ENCODE data around the gene ORAI3. TPM values are rescaled to one million over a fixed set of nuclear protein-coding genes. Genes with fewer than 3 reads are reported as not detected.

ORAI3 gene
- total and polyA plus RNA-seq, 2 of the 13 experiments (the other 11 are each of a cell fraction or from before 2014, with no cell fraction given), result 11.4 to 32.0 TPM

- TF ChIP-seq MTA1 (CRISPR knock-in tag; IDR thresholded peaks at IDR 0.05; ENCODE audit: borderline replicate concordance), result no peak
- TF ChIP-seq, protein P1, sequence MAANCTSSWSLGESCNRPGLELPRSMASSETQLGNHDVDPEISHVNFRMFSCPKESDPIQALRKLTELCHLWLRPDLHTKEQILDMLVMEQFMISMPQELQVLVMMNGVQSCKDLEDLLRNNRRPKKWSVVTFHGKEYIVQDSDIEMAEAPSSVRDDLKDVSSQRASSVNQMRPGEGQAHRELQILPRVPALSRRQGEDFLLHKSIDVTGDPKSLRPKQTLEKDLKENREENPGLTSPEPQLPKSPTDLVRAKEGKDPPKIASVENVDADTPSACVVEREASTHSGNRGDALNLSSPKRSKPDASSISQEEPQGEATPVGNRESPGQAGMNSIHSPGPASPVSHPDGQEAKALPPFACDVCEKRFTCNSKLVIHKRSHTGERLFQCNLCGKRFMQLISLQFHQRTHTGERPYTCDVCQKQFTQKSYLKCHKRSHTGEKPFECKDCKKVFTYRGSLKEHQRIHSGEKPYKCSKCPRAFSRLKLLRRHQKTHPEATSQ (CRISPR knock-in tag; IDR thresholded peaks at IDR 0.05; ENCODE audit: borderline replicate concordance), result no peak
- TF ChIP-seq, protein P2, sequence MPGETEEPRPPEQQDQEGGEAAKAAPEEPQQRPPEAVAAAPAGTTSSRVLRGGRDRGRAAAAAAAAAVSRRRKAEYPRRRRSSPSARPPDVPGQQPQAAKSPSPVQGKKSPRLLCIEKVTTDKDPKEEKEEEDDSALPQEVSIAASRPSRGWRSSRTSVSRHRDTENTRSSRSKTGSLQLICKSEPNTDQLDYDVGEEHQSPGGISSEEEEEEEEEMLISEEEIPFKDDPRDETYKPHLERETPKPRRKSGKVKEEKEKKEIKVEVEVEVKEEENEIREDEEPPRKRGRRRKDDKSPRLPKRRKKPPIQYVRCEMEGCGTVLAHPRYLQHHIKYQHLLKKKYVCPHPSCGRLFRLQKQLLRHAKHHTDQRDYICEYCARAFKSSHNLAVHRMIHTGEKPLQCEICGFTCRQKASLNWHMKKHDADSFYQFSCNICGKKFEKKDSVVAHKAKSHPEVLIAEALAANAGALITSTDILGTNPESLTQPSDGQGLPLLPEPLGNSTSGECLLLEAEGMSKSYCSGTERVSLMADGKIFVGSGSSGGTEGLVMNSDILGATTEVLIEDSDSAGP (CRISPR knock-in tag; IDR thresholded peaks at IDR 0.05; ENCODE audit: borderline replicate concordance), result no peak
- no peak for TF ChIP-seq ZBTB7B (CRISPR knock-in tag; IDR thresholded peaks at IDR 0.05)
- peak; percentile 95 for TF ChIP-seq ZBTB33 (CRISPR knock-in tag; IDR thresholded peaks at IDR 0.05)
- TF ChIP-seq ARHGAP35 (CRISPR knock-in tag; IDR thresholded peaks at IDR 0.05; ENCODE audit: borderline replicate concordance), result no peak
- TF ChIP-seq, protein P3, sequence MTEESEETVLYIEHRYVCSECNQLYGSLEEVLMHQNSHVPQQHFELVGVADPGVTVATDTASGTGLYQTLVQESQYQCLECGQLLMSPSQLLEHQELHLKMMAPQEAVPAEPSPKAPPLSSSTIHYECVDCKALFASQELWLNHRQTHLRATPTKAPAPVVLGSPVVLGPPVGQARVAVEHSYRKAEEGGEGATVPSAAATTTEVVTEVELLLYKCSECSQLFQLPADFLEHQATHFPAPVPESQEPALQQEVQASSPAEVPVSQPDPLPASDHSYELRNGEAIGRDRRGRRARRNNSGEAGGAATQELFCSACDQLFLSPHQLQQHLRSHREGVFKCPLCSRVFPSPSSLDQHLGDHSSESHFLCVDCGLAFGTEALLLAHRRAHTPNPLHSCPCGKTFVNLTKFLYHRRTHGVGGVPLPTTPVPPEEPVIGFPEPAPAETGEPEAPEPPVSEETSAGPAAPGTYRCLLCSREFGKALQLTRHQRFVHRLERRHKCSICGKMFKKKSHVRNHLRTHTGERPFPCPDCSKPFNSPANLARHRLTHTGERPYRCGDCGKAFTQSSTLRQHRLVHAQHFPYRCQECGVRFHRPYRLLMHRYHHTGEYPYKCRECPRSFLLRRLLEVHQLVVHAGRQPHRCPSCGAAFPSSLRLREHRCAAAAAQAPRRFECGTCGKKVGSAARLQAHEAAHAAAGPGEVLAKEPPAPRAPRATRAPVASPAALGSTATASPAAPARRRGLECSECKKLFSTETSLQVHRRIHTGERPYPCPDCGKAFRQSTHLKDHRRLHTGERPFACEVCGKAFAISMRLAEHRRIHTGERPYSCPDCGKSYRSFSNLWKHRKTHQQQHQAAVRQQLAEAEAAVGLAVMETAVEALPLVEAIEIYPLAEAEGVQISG (CRISPR knock-in tag; IDR thresholded peaks at IDR 0.05), result no peak
- TF ChIP-seq, protein P4, sequence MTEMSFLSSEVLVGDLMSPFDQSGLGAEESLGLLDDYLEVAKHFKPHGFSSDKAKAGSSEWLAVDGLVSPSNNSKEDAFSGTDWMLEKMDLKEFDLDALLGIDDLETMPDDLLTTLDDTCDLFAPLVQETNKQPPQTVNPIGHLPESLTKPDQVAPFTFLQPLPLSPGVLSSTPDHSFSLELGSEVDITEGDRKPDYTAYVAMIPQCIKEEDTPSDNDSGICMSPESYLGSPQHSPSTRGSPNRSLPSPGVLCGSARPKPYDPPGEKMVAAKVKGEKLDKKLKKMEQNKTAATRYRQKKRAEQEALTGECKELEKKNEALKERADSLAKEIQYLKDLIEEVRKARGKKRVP (CRISPR knock-in tag; IDR thresholded peaks at IDR 0.05), result no peak
- TF ChIP-seq, protein P5, sequence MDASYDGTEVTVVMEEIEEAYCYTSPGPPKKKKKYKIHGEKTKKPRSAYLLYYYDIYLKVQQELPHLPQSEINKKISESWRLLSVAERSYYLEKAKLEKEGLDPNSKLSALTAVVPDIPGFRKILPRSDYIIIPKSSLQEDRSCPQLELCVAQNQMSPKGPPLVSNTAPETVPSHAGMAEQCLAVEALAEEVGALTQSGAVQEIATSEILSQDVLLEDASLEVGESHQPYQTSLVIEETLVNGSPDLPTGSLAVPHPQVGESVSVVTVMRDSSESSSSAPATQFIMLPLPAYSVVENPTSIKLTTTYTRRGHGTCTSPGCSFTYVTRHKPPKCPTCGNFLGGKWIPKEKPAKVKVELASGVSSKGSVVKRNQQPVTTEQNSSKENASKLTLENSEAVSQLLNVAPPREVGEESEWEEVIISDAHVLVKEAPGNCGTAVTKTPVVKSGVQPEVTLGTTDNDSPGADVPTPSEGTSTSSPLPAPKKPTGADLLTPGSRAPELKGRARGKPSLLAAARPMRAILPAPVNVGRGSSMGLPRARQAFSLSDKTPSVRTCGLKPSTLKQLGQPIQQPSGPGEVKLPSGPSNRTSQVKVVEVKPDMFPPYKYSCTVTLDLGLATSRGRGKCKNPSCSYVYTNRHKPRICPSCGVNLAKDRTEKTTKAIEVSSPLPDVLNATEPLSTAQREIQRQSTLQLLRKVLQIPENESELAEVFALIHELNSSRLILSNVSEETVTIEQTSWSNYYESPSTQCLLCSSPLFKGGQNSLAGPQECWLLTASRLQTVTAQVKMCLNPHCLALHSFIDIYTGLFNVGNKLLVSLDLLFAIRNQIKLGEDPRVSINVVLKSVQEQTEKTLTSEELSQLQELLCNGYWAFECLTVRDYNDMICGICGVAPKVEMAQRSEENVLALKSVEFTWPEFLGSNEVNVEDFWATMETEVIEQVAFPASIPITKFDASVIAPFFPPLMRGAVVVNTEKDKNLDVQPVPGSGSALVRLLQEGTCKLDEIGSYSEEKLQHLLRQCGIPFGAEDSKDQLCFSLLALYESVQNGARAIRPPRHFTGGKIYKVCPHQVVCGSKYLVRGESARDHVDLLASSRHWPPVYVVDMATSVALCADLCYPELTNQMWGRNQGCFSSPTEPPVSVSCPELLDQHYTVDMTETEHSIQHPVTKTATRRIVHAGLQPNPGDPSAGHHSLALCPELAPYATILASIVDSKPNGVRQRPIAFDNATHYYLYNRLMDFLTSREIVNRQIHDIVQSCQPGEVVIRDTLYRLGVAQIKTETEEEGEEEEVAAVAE (CRISPR knock-in tag; IDR thresholded peaks at IDR 0.05; ENCODE audit: borderline replicate concordance), result no peak
- TF ChIP-seq, protein P6, sequence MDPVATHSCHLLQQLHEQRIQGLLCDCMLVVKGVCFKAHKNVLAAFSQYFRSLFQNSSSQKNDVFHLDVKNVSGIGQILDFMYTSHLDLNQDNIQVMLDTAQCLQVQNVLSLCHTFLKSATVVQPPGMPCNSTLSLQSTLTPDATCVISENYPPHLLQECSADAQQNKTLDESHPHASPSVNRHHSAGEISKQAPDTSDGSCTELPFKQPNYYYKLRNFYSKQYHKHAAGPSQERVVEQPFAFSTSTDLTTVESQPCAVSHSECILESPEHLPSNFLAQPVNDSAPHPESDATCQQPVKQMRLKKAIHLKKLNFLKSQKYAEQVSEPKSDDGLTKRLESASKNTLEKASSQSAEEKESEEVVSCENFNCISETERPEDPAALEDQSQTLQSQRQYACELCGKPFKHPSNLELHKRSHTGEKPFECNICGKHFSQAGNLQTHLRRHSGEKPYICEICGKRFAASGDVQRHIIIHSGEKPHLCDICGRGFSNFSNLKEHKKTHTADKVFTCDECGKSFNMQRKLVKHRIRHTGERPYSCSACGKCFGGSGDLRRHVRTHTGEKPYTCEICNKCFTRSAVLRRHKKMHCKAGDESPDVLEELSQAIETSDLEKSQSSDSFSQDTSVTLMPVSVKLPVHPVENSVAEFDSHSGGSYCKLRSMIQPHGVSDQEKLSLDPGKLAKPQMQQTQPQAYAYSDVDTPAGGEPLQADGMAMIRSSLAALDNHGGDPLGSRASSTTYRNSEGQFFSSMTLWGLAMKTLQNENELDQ (CRISPR knock-in tag; IDR thresholded peaks at IDR 0.05; ENCODE audit: borderline replicate concordance), result no peak
Observed at GRCh38 chr16:30934827-30935557, 13.9 kb upstream of the ORAI3 start (continued).
